ENCODE results near the gene TEX2.
"Not testable (repeated sequence)": the region's sequence is repeated elsewhere in the genome, so short reads cannot be mapped to it uniquely, and the experiment has no call there.

Gene TEX2

GRCh38 chr17:64178011-64178825, 84.8 kb downstream of the TEX2 start:
- no peak for DNase-seq

GRCh38 chr17:64177311-64178010, 85.6 kb downstream of the TEX2 start:
- no peak for DNase-seq

- DNase-seq: no peak
Observed at GRCh38 chr17:64176556-64176955, 86.5 kb downstream of the TEX2 start.

- DNase-seq: no peak
Observed at GRCh38 chr17:64174686-64175456, 88.2 kb downstream of the TEX2 start.

GRCh38 chr17:64173646-64174045, 89.4 kb downstream of the TEX2 start:
- no peak for DNase-seq

- no peak for DNase-seq
Observed at GRCh38 chr17:64172510-64172909, 90.5 kb downstream of the TEX2 start.

GRCh38 chr17:64171041-64171440, 92.0 kb downstream of the TEX2 start:
- no peak for DNase-seq

GRCh38 chr17:64170286-64170685, 92.8 kb downstream of the TEX2 start:
- DNase-seq: no peak

- DNase-seq: not testable (repeated sequence)
Observed at GRCh38 chr17:64167666-64168065, 95.4 kb downstream of the TEX2 start.

- no peak for DNase-seq
Observed at GRCh38 chr17:64166876-64167275, 96.2 kb downstream of the TEX2 start.

GRCh38 chr17:64165347-64165746, 97.7 kb downstream of the TEX2 start:
- DNase-seq: no peak

- no peak for DNase-seq
Observed at GRCh38 chr17:64164596-64165285, 98.3 kb downstream of the TEX2 start.

- no peak for DNase-seq
Observed at GRCh38 chr17:64163468-64163867, 99.6 kb downstream of the TEX2 start.

GRCh38 chr17:64162554-64162953, 100.5 kb downstream of the TEX2 start:
- DNase-seq: no peak

- DNase-seq: no peak
Observed at GRCh38 chr17:64161380-64162176, 101.5 kb downstream of the TEX2 start.

GRCh38 chr17:64160378-64160777, 102.7 kb downstream of the TEX2 start:
- DNase-seq: no peak

- no peak for DNase-seq
Observed at GRCh38 chr17:64158831-64159590, 104.0 kb downstream of the TEX2 start.

- DNase-seq: no peak
Observed at GRCh38 chr17:64158406-64158805, 104.7 kb downstream of the TEX2 start.

- no peak for DNase-seq
Observed at GRCh38 chr17:64157669-64158180, 105.3 kb downstream of the TEX2 start.

- DNase-seq: no peak
Observed at GRCh38 chr17:64156670-64157069, 106.4 kb downstream of the TEX2 start.
